ENCODE results near the gene NPR3. TPM values are rescaled to one million over a fixed set of nuclear protein-coding genes. Genes with fewer than 3 reads are reported as not detected.

NPR3 gene
- polyA plus RNA-seq, 1 donor (not counting 4 experiments of a cell fraction or from before 2014, with no cell fraction given) = 0.12 TPM

DNA sequence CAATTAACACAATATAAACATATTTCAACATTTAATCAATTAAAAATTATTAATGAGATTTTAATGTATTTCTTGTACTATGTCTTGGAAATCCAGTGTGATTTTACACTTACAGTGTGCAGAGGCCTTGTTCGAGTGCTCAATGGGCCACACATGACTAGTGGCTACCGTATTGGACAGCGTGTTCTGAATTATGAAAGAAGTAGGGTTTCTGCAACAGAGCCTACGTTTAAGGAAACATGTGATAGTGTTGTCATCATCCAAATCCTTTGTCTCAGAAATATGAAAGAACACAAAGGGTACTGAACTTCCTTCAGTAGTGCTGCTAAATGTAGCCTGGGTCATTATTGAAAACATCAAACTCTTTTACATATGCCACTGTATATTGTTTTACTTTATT, 29.5 kb downstream of the NPR3 start:
- H2AFZ ChIP-seq (ENCODE audit: control insufficient read depth, low read length) = no peak overlapping the region
- H3K4me3 ChIP-seq (ENCODE audit: control insufficient read depth in 2 of 3, extremely low read depth in 1 of 3, insufficient read depth in 2 of 3, low read depth in 1 of 3, low read length in 3 of 3) = no peak overlapping the region
- H4K20me1 ChIP-seq (ENCODE audit: control insufficient read depth, extremely low read depth, insufficient read depth, low read length) = no peaks in the 10 kb centered on the region
- dilution Hi-C loops (cut with MboI; ENCODE audit: extremely low pct_ligation_motif_present, low sequenced_read_pairs) = no loop called here
- H3K9ac ChIP-seq (ENCODE audit: control insufficient read depth, extremely low read depth, insufficient read depth, low read length) = no peak overlapping the region
- H3K9me1 ChIP-seq (ENCODE audit: control insufficient read depth, extremely low read depth, insufficient read depth, low read length) = no peaks in the 10 kb centered on the region
- no peaks in the 10 kb centered on the region for H3K79me2 ChIP-seq (ENCODE audit: control insufficient read depth, insufficient read depth, low read length)
- H3K27ac ChIP-seq (ENCODE audit: control insufficient read depth, insufficient read depth, low read length) = no peak overlapping the region
- H3K9me3 ChIP-seq (ENCODE audit: control insufficient read depth, low read depth, low read length) = no peaks in the 10 kb centered on the region
- no peaks in the 10 kb centered on the region for H3K27me3 ChIP-seq (ENCODE audit: control insufficient read depth, extremely low read depth, insufficient read depth, low read length)
- FAIRE-seq (no peak), DNase-seq (ENCODE audit: low read depth, low spot score) (no peak)
- no peaks in the 10 kb centered on the region for H3K36me3 ChIP-seq (ENCODE audit: control insufficient read depth in 2 of 2, extremely low read depth in 1 of 2, insufficient read depth in 2 of 2, low read length in 2 of 2)
- H3K4me1 ChIP-seq (ENCODE audit: control insufficient read depth, extremely low read depth, insufficient read depth, low read length) = no peaks in the 10 kb centered on the region
- TF ChIP-seq CTCF (optimal IDR thresholded peaks at IDR 0.05 in 1 of 3, IDR thresholded peaks at IDR 0.05 in 1 of 3, conservative IDR thresholded peaks at IDR 0.05 in 1 of 3; ENCODE audit: extremely low read depth in 1 of 3, insufficient read depth in 2 of 3, low read length in 3 of 3) = no peak
- no peak for TF ChIP-seq EZH2 (IDR thresholded peaks at IDR 0.05; ENCODE audit: low read length)
- H3K4me2 ChIP-seq (ENCODE audit: control insufficient read depth, extremely low read depth, insufficient read depth, low read depth, low read length) = no peak overlapping the region

DNA sequence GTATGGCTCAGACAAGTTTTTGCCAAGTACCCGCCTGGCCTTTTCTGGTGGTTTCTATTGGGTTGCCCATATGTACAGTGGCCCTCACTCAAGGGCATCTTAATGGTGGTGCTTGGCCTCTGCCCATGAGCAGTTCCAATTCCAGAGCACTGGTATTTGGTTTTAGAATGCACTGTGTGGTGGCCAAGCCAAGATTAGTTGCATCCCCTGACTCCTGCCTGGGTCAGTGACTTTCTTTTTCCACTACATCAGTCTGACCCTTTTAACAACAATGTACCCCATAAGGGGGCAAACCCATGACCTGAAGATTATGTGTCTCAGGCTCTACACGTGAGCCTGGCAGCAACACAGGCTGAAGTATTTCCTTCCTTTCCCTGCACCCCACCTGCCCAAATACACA, 34.2 kb downstream of the NPR3 start:
- Histone ChIP-seq H3K27me3 (ENCODE audit: control insufficient read depth, extremely low read depth, insufficient read depth, low read length) (no peaks in the 10 kb centered on the region), H3K4me2 (ENCODE audit: control insufficient read depth, extremely low read depth, insufficient read depth, low read depth, low read length) (no peak overlapping the region), H3K9me1 (ENCODE audit: control insufficient read depth, extremely low read depth, insufficient read depth, low read length) (no peaks in the 10 kb centered on the region), H3K79me2 (ENCODE audit: control insufficient read depth, insufficient read depth, low read length) (no peaks in the 10 kb centered on the region), H3K4me3 (ENCODE audit: control insufficient read depth in 2 of 3, extremely low read depth in 1 of 3, insufficient read depth in 2 of 3, low read depth in 1 of 3, low read length in 3 of 3) (no peak overlapping the region), H3K36me3 (ENCODE audit: control insufficient read depth in 2 of 2, extremely low read depth in 1 of 2, insufficient read depth in 2 of 2, low read length in 2 of 2) (no peaks in the 10 kb centered on the region), H3K4me1 (ENCODE audit: control insufficient read depth, extremely low read depth, insufficient read depth, low read length) (no peaks in the 10 kb centered on the region), H3K9me3 (ENCODE audit: control insufficient read depth, low read depth, low read length) (no peaks in the 10 kb centered on the region), H2AFZ (ENCODE audit: control insufficient read depth, low read length) (no peak overlapping the region), H3K27ac (ENCODE audit: control insufficient read depth, insufficient read depth, low read length) (no peak overlapping the region), H3K9ac (ENCODE audit: control insufficient read depth, extremely low read depth, insufficient read depth, low read length) (no peak overlapping the region), H4K20me1 (ENCODE audit: control insufficient read depth, extremely low read depth, insufficient read depth, low read length) (no peaks in the 10 kb centered on the region)
- no peak for FAIRE-seq
- dilution Hi-C loops (cut with MboI; ENCODE audit: extremely low pct_ligation_motif_present, low sequenced_read_pairs) = no loop called here
- no peak for DNase-seq (ENCODE audit: low read depth, low spot score)
- TF ChIP-seq CTCF (optimal IDR thresholded peaks at IDR 0.05 in 1 of 3, IDR thresholded peaks at IDR 0.05 in 1 of 3, conservative IDR thresholded peaks at IDR 0.05 in 1 of 3; ENCODE audit: extremely low read depth in 1 of 3, insufficient read depth in 2 of 3, low read length in 3 of 3) = no peak
- TF ChIP-seq EZH2 (IDR thresholded peaks at IDR 0.05; ENCODE audit: low read length) = no peak

All from keratinocyte (primary cell).